ENCODE results near the gene SMAD5. TPM values are rescaled to one million over a fixed set of nuclear protein-coding genes. Genes with fewer than 3 reads are reported as not detected.

The SMAD5 gene
- total RNA-seq, 4 donors from 2014 or later: 35.6 to 62.7 (median 51.7) TPM

DNA sequence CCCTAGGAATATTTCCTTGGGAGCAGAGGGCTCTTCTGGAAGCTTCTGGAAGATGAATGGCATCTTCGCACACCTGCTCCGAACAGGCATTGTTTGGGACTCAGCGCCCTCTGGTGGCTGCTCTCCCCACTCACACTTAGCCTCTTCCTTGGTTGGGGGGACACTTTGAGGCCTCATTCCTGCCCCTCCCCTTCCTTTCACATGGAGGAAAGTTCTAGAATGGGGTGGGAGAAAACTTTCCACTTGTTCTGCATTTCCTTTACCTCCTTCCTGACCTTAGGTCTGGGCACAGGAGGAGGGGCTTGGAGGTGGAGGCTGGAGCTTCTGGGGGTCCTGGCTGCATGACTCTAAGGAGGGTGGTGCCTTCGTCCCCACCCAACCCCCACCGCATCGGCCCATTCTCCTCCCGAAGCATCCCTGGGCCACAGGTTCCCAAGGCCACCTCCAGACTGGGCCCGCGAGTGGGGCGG, 79.6 kb downstream of the SMAD5 start:
- H3K4me1 ChIP-seq: no peaks in the 10 kb centered on the region
- H3K27me3 ChIP-seq: peaks cover 22% of the 10 kb centered on the region
- H3K9me3 ChIP-seq: no peaks in the 10 kb centered on the region
- no peak overlapping the region for H3K27ac ChIP-seq
- TF ChIP-seq EP300 (IDR thresholded peaks at IDR 0.05) (no peak), POLR2A (IDR thresholded peaks at IDR 0.05) (no peak)
- TF ChIP-seq, protein P1, sequence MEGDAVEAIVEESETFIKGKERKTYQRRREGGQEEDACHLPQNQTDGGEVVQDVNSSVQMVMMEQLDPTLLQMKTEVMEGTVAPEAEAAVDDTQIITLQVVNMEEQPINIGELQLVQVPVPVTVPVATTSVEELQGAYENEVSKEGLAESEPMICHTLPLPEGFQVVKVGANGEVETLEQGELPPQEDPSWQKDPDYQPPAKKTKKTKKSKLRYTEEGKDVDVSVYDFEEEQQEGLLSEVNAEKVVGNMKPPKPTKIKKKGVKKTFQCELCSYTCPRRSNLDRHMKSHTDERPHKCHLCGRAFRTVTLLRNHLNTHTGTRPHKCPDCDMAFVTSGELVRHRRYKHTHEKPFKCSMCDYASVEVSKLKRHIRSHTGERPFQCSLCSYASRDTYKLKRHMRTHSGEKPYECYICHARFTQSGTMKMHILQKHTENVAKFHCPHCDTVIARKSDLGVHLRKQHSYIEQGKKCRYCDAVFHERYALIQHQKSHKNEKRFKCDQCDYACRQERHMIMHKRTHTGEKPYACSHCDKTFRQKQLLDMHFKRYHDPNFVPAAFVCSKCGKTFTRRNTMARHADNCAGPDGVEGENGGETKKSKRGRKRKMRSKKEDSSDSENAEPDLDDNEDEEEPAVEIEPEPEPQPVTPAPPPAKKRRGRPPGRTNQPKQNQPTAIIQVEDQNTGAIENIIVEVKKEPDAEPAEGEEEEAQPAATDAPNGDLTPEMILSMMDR (IDR thresholded peaks at IDR 0.05): peak; percentile 82 to 86 (median 83)
- no peak for ATAC-seq
- H3K36me3 ChIP-seq: no peaks in the 10 kb centered on the region
- WGBS, 2 donors (ENCODE audit: low coverage in 1 of 2): 46 to 48% methylated on average over 8 to 10 of the region's 10 CpGs
- no peak overlapping the region for H3K4me3 ChIP-seq

DNA sequence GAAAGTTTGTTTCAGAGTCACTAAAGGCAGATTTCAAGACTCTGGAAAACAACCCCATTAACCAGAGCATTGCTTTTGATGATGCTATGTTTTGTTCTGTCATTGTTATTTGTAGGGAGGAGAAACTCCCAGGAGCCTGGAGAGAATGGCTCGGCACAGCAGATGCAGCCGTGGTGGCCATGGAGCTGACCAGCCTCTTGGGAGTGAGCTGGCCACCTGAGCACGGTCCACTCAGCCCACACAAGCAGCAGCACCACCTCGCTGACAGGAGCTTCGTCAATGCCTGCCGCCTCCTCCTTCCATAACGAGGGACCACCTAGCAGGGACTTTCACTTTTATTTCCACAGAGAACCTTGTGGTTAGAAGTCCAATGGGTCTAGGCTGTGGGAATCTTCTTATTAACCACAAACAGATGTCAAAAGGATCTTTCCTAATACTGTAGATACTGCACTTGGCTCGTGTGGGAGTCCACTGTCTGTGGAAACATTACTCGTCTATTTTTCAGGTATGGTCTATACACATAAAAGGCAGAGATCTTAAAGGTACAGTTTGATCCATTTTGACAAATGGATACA, 81.4 kb downstream of the SMAD5 start:
- Histone ChIP-seq H3K4me3 (no peak overlapping the region), H3K9me3 (no peaks in the 10 kb centered on the region), H3K36me3 (no peaks in the 10 kb centered on the region), H3K27me3 (peaks cover 22% of the 10 kb centered on the region), H3K4me1 (no peaks in the 10 kb centered on the region), H3K27ac (no peak overlapping the region)
- TF ChIP-seq, protein P1 (IDR thresholded peaks at IDR 0.05): no peak
- TF ChIP-seq POLR2A (IDR thresholded peaks at IDR 0.05) (no peak), POLR2AphosphoS5 (IDR thresholded peaks at IDR 0.05) (no peak), EP300 (IDR thresholded peaks at IDR 0.05) (no peak)
- no peak for ATAC-seq
- 69 to 80% methylated on average over 6 to 7 of the region's 9 CpGs for WGBS, 2 donors (ENCODE audit: low coverage in 1 of 2)

DNA sequence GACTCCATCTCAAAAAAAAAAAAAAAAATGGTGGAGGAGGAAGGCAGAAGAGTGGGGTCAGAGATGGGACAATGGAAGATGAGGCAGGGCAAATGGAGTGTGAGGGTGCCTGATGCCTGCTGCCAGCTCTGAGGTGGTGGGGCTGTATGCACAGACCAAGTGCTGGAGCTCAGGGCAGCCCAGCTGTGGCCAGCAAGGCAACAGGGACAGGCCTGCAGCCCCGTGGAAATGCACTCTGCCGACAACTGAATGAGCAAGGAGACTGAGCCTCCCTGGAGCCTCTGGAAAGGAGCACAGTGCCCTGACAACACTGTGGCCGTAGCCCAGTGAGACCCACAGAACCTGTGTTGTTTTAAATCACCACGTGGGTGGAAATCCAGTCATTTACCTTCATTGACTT, 83.2 kb downstream of the SMAD5 start:
- no peak overlapping the region for H3K4me3 ChIP-seq
- H3K27ac ChIP-seq: no peak overlapping the region
- no peaks in the 10 kb centered on the region for H3K36me3 ChIP-seq
- peaks cover 22% of the 10 kb centered on the region for H3K27me3 ChIP-seq
- no peak for ATAC-seq
- peaks cover 0 to 16% (median 0%) of the 10 kb centered on the region in 3 donors for H3K9me3 ChIP-seq
- no peak for TF ChIP-seq POLR2A (IDR thresholded peaks at IDR 0.05)
- TF ChIP-seq POLR2AphosphoS5 (IDR thresholded peaks at IDR 0.05): no peak
- TF ChIP-seq EP300 (IDR thresholded peaks at IDR 0.05): no peak
- TF ChIP-seq, protein P1 (IDR thresholded peaks at IDR 0.05): no peak
- 83 to 100% methylated on average over 3 to 4 of the region's 4 CpGs for WGBS, 2 donors (ENCODE audit: low coverage in 1 of 2)
- H3K4me1 ChIP-seq: no peaks in the 10 kb centered on the region

DNA sequence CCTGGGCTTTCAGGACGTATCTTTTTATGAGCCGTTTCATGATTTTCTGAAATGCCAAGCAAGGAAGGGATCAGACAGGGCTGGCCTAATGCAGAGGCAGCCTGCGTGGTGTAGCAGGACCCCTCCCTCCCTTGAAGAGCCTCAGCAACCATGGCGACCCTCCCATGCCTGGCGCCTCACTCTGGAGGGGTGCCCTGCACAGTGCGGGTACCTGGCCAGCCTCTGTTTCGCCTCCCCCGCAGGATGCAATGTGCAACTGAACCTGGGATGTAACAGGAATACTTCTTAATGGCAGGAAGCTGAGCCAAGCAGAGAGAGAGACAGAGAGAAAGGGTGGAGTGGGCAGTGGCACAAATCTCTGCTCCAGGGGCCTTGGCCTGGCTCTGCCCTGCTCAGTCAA, 83.6 kb downstream of the SMAD5 start:
- WGBS, 2 donors (ENCODE audit: low coverage in 1 of 2): 90 to 96% methylated on average over 2 to 4 of the region's 8 CpGs
- no peak overlapping the region for H3K27ac ChIP-seq
- no peak for ATAC-seq

DNA sequence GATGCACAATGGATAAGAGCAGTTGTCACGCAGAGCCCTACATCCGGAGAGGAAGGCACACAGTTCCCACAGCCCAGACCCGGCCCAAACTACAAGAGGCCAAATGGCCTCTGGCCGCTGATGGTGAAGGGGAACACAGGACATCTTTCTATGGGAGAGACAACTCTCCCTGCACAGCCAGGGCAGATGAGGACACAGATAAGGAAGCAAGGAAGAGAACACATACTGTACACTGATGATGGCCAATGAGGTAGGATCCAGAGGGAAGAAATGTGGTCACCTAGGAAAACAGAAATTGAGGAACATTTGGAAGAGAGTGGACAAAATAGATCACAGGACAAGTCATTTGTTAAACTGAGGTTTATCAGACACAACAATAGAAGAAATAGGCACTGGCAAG, 88.7 kb downstream of the SMAD5 start:
- peaks cover 0 to 24% (median 0%) of the 10 kb centered on the region in 3 donors for H3K9me3 ChIP-seq
- peaks cover 7% of the 10 kb centered on the region for H3K27me3 ChIP-seq
- H3K4me3 ChIP-seq: no peak overlapping the region
- TF ChIP-seq POLR2AphosphoS5 (IDR thresholded peaks at IDR 0.05): no peak
- no peak for TF ChIP-seq EP300 (IDR thresholded peaks at IDR 0.05)
- TF ChIP-seq POLR2A (IDR thresholded peaks at IDR 0.05): no peak
- TF ChIP-seq, protein P1 (IDR thresholded peaks at IDR 0.05): no peak
- ATAC-seq: no peak
- WGBS, 2 donors (ENCODE audit: low coverage in 1 of 2): 100% methylated on average over 1 of the region's 4 CpGs
- H3K4me1 ChIP-seq: no peaks in the 10 kb centered on the region
- no peaks in the 10 kb centered on the region for H3K36me3 ChIP-seq
- no peak overlapping the region for H3K27ac ChIP-seq

More for the DNA sequence above, 83.6 kb downstream of the SMAD5 start:
- Histone ChIP-seq H3K27me3 (peaks cover 22% of the 10 kb centered on the region), H3K36me3 (no peaks in the 10 kb centered on the region), H3K4me3 (no peak overlapping the region), H3K4me1 (no peaks in the 10 kb centered on the region), H3K9me3 (peaks cover 0 to 19% (median 0%) of the 10 kb centered on the region in 3 donors)
- no peak for TF ChIP-seq POLR2AphosphoS5 (IDR thresholded peaks at IDR 0.05)
- TF ChIP-seq POLR2A (IDR thresholded peaks at IDR 0.05): no peak
- no peak for TF ChIP-seq EP300 (IDR thresholded peaks at IDR 0.05)

All from gastroesophageal sphincter (tissue), 4 donors.